HepG2 (cell line): Measurements from ENCODE around the gene ANTXR1. TPM values are rescaled to one million over a fixed set of nuclear protein-coding genes. Genes with fewer than 3 reads are reported as not detected.

Source experiments
- ARID3A ChIP-seq: IDR thresholded peaks from 2 replicates; pipeline ENCODE4 v1.6.1; 2012; ENCODE audit warnings: low read depth, low read length, improper control_type of control experiment
- ARID5B ChIP-seq: IDR thresholded peaks from 2 replicates; pipeline ENCODE4 v1.4.0; 2020; ENCODE audit warnings: mild to moderate bottlenecking, missing genetic modification reagents
- BCL6 ChIP-seq: IDR thresholded peaks from 2 replicates; pipeline ENCODE4 v1.6.1; 2016; ENCODE audit warnings: missing genetic modification reagents, missing compliant biosample characterization
- EP300 ChIP-seq, 3 experiments: sonication (generic) in 1 of 3; formaldehyde crosslinking in 1 of 3; IDR thresholded peaks; 2 replicates each; pipeline versions ENCODE4 v1.5.1 to v1.6.1; 2011 to 2020; ENCODE audit warnings: low read depth in 2 of 3, low read length in 2 of 3, borderline replicate concordance in 1 of 3, improper control_type of control experiment in 1 of 3, mild to moderate bottlenecking in 1 of 3, missing genetic modification reagents in 1 of 3, moderate library complexity in 1 of 3
- FOXP1 ChIP-seq, 2 experiments: fragments of 450-650 bp in 1 of 2; IDR thresholded peaks; 2 replicates each; pipeline ENCODE4 v1.6.1; 2017 to 2018; ENCODE audit warnings: antibody characterized with exemption in 1 of 2
- FOXP4 ChIP-seq: sonication (generic); formaldehyde crosslinking; IDR thresholded peaks from 2 replicates; pipeline ENCODE4 v1.4.0; 2020; ENCODE audit warnings: missing genetic modification reagents
- HNF1B ChIP-seq: sonication (generic); formaldehyde crosslinking; IDR thresholded peaks from 2 replicates; pipeline ENCODE4 v1.5.1; 2020; ENCODE audit warnings: mild to moderate bottlenecking, moderate library complexity, missing genetic modification reagents
- IRF2 ChIP-seq: IDR thresholded peaks from 2 replicates; pipeline ENCODE4 v1.6.1; 2018; ENCODE audit warnings: missing genetic modification reagents, missing compliant biosample characterization
- ISL2 ChIP-seq: sonication (generic); formaldehyde crosslinking; IDR thresholded peaks from 2 replicates; pipeline ENCODE4 v1.5.0; 2020; ENCODE audit warnings: missing genetic modification reagents
- MAX ChIP-seq: IDR thresholded peaks from 2 replicates; pipeline ENCODE4 v1.6.1; 2012; ENCODE audit warnings: inconsistent platforms
- NCOA2 ChIP-seq: sonication (generic); formaldehyde crosslinking; IDR thresholded peaks from 2 replicates; pipeline ENCODE4 v1.8.0; 2022; ENCODE audit warnings: inconsistent platforms
- REPIN1 ChIP-seq: sonication (generic); formaldehyde crosslinking; IDR thresholded peaks from 2 replicates; pipeline ENCODE4 v1.8.0; 2022; ENCODE audit warnings: missing genetic modification reagents, low read depth, mild to moderate bottlenecking, borderline replicate concordance
- RXRB ChIP-seq: IDR thresholded peaks from 2 replicates; pipeline ENCODE4 v1.6.1; 2016; ENCODE audit warnings: borderline replicate concordance, missing genetic modification reagents, missing compliant biosample characterization
- SKIL ChIP-seq: sonication (generic); formaldehyde crosslinking; IDR thresholded peaks from 2 replicates; pipeline ENCODE4 v1.8.0; 2022; ENCODE audit warnings: missing genetic modification reagents, mild to moderate bottlenecking, moderate library complexity, borderline replicate concordance
- SOX5 ChIP-seq: IDR thresholded peaks from 2 replicates; pipeline ENCODE4 v1.6.1; 2016; ENCODE audit warnings: borderline replicate concordance
- STAG1 ChIP-seq: sonication (generic); formaldehyde crosslinking; IDR thresholded peaks from 2 replicates; pipeline ENCODE4 v1.4.0; 2020; ENCODE audit warnings: missing genetic modification reagents
- ZNF644 ChIP-seq: IDR thresholded peaks from 2 replicates; pipeline ENCODE4 v1.6.1; 2016; ENCODE audit warnings: low read depth
- polyA plus RNA-seq, 8 experiments: library from polyadenylated mRNA; depleted of rRNA in 3 of 8; stranded (reverse) in 7 of 8; unstranded in 1 of 8; fragments of >200 nt; fragmentation: Illumina TruSeq in 4 of 8; extraction: Trizol in 4 of 8; gene quantifications; 2 replicates each; pipeline versions ENCODE4 v1.2.1 to v1.2.3, GENCODE V29; 2011 to 2016; ENCODE audit warnings: low read depth in 4 of 8, missing spikeins in 1 of 8, mixed read lengths in 1 of 8; ENCODE audit not compliant: insufficient read depth in 1 of 8
- total RNA-seq, 5 experiments: library from RNA; depleted of rRNA; stranded (reverse); fragments of >200 nt; fragmentation: Illumina TruSeq; extraction: Trizol; gene quantifications; 2 replicates each; pipeline ENCODE4 v1.2.3, GENCODE V29; 2016; ENCODE audit warnings: low read depth in 1 of 5

ANTXR1 gene
- total and polyA plus RNA-seq, 2 of the 13 experiments (the other 11 are each of a cell fraction or from before 2014, with no cell fraction given) = 4.5 to 12.7 TPM

- TF ChIP-seq HNF1B (0 out of 2 replicates have a peak, but pooled peaks have one; percentile 31), SOX5 (CRISPR knock-in tag) (peak; percentile 92; the same call in 1 of the 2 replicates), FOXP1 (IDR thresholded peaks at IDR 0.05) (no peak), FOXP1 (CRISPR knock-in tag; IDR thresholded peaks at IDR 0.05) (peak; percentile 91), ZNF644 (CRISPR knock-in tag) (peak; percentile 72; the same call in 1 of the 2 replicates), BCL6 (CRISPR knock-in tag) (0 out of 2 replicates have a peak, but pooled peaks have one; percentile 33), REPIN1 (CRISPR knock-in tag) (no peak), MAX (peak; percentile 42; the same call in 1 of the 2 replicates), RXRB (CRISPR knock-in tag) (peak; percentile 71; the same call in 1 of the 2 replicates), STAG1 (no peak), IRF2 (CRISPR knock-in tag) (peak; percentile 49; the same call in 1 of the 2 replicates), FOXP4 (CRISPR knock-in tag) (peak; percentile 85), EP300 (IDR thresholded peaks at IDR 0.05; ENCODE audit: low read depth in 2 of 2, low read length in 2 of 2) (peak in 1 of 2 experiments; percentile 68; a peak in 2 of 4 replicates), EP300 (CRISPR knock-in tag; IDR thresholded peaks at IDR 0.05; ENCODE audit: borderline replicate concordance) (peak; percentile 65; the same call in 1 of the 2 replicates), NCOA2 (CRISPR knock-in tag) (peak; percentile 67; the same call in 1 of the 2 replicates), ISL2 (CRISPR knock-in tag) (0 out of 2 replicates have a peak, but pooled peaks have one; percentile 29), SKIL (CRISPR knock-in tag) (no peak), ARID3A (peak; percentile 59; the same call in 1 of the 2 replicates), ARID5B (CRISPR knock-in tag) (peak; percentile 87)
Observed at GRCh38 chr2:69046221-69046662, 33.3 kb downstream of the ANTXR1 start (continued).
